NT2/D1 (cell line): ENCODE measurements around the gene SPTBN5.
A peak's percentile ranks its signal among the peaks of the same experiment; 100 is the strongest.

ENCODE experiments used
- DNase-seq: peaks from one replicate; pipeline ENCODE4 v3.0.0-alpha.2; 2011; ENCODE audit warnings: low read depth, low spot score
- H3K27me3 ChIP-seq: 2 replicates; pipeline ENCODE4 v1.6.0; 2011; ENCODE audit warnings: mild to moderate bottlenecking; ENCODE audit not compliant: insufficient read length, insufficient read depth
- H3K36me3 ChIP-seq: 2 replicates; pipeline ENCODE4 v1.6.1; 2011; ENCODE audit warnings: mild to moderate bottlenecking, low read length, mixed read lengths; ENCODE audit not compliant: insufficient read depth, insufficient read length
- H3K4me1 ChIP-seq: 2 replicates; pipeline ENCODE4 v1.5.1; 2011; ENCODE audit not compliant: insufficient read depth, insufficient read length
- H3K4me3 ChIP-seq: 2 replicates; pipeline ENCODE4 v1.5.1; 2011; ENCODE audit warnings: low read depth; ENCODE audit not compliant: insufficient read length
- H3K9ac ChIP-seq: 2 replicates; pipeline ENCODE4 v1.6.0; 2011; ENCODE audit warnings: low read depth; ENCODE audit not compliant: insufficient read length
- H3K9me3 ChIP-seq: 2 replicates; pipeline ENCODE4 v1.5.1; 2011; ENCODE audit warnings: mild to moderate bottlenecking, low read length; ENCODE audit not compliant: insufficient read depth
- SUZ12 ChIP-seq: IDR thresholded peaks from 2 replicates; pipeline ENCODE4 v1.6.1; 2011; ENCODE audit not compliant: insufficient read length, insufficient read depth; ENCODE audit errors: extremely low read depth
- YY1 ChIP-seq: IDR thresholded peaks from 2 replicates; pipeline ENCODE4 v1.6.1; 2011; ENCODE audit not compliant: insufficient read length, insufficient read depth
- ZNF274 ChIP-seq: IDR thresholded peaks from 2 replicates; pipeline ENCODE4 v1.6.1; 2011; ENCODE audit warnings: mild to moderate bottlenecking, low read depth, low read length

Gene SPTBN5

GRCh38 chr15:41869770-41870688 is 23.8 kb downstream of the SPTBN5 start:
- no peaks in the 10 kb centered on the region for H3K36me3 ChIP-seq
- DNase-seq = no peak
- TF ChIP-seq SUZ12 (no peak), ZNF274 (no peak), YY1 (no peak)
- no peaks in the 10 kb centered on the region for H3K9me3 ChIP-seq
- H3K4me3 ChIP-seq = no peak overlapping the region
- H3K4me1 ChIP-seq = peaks cover 17% of the 10 kb centered on the region
- H3K9ac ChIP-seq = no peak overlapping the region
- no peaks in the 10 kb centered on the region for H3K27me3 ChIP-seq

GRCh38 chr15:41868321-41868720 is 25.5 kb downstream of the SPTBN5 start:
- DNase-seq = no peak
- TF ChIP-seq SUZ12 (no peak), ZNF274 (no peak), YY1 (no peak)
- no peaks in the 10 kb centered on the region for H3K36me3 ChIP-seq
- peaks cover 17% of the 10 kb centered on the region for H3K4me1 ChIP-seq
- H3K9me3 ChIP-seq = no peaks in the 10 kb centered on the region
- no peak overlapping the region for H3K9ac ChIP-seq
- no peak overlapping the region for H3K4me3 ChIP-seq
- H3K27me3 ChIP-seq = no peaks in the 10 kb centered on the region

DNA sequence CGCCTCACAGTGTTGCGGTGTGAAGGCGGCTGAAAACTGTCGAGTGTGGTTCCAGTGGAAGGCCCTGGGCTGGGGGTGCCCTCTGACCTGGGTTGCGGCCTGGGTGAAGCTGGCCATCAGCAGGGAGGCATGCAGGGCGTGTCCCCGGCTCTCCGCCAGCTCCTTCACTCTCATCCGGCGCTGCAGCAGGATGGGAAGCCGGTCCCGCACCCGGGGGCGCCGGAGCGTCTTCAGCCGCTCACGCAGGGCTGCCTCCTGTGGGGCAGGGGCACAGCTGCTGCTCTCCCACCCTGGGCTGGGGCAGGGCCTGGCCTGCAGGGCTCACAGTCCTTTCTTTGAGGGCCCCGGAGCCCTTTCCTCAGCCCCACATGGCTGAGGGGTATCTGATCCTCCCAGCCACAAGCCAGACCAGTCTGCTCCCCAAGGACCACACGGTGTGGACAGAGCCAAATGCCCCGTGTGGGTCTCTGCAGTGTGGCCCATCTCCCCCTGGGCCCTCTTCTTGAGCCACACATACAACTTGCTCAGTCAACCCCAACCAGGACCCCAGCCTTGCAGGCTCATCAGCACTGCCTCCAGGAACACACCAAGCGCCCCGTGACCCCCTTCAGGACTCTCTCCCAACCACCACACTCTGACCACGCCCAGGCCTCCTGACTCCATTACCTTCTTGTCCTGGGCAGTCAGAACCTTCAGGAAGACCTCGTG is 26.8 kb downstream of the SPTBN5 start:
- no peak for DNase-seq
- TF ChIP-seq SUZ12 = no peak
- TF ChIP-seq YY1 = no peak
- no peak for TF ChIP-seq ZNF274
- H3K4me3 ChIP-seq = no peak overlapping the region
- peak overlapping the region; percentile 32 for H3K9ac ChIP-seq
- no peaks in the 10 kb centered on the region for H3K9me3 ChIP-seq
- H3K27me3 ChIP-seq = no peaks in the 10 kb centered on the region
- peaks cover 24% of the 10 kb centered on the region for H3K4me1 ChIP-seq
- no peaks in the 10 kb centered on the region for H3K36me3 ChIP-seq

DNA sequence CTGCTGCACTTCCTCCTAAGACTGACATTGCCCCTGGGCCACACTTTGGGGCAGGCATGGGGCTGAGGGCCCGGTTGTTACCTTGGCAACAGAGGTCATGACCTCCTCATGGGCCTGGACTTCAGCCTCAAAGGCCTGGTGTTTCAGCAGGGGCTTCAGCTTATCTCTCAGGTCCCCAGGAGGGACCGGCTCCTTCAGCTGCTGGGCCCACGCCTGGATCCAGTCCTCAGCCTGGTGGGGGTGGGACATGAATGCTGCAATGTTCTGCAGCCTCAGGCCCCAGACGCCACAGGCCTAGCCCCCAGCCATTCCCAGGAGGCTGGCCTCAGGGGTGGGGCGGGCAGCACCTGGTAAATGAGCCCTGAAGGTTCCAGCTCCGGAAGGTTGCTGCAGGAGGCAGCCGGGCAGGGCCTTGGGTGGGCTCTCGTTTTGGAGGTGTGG is 27.6 kb downstream of the SPTBN5 start:
- TF ChIP-seq ZNF274 = no peak
- TF ChIP-seq SUZ12 = no peak
- no peak for TF ChIP-seq YY1
- Histone ChIP-seq H3K9ac (peak overlapping the region; percentile 50), H3K9me3 (no peaks in the 10 kb centered on the region), H3K4me3 (no peak overlapping the region), H3K36me3 (no peaks in the 10 kb centered on the region), H3K27me3 (no peaks in the 10 kb centered on the region), H3K4me1 (peaks cover 29% of the 10 kb centered on the region)
- no peak for DNase-seq

GRCh38 chr15:41865490-41866055 is 28.3 kb downstream of the SPTBN5 start:
- Histone ChIP-seq H3K4me1 (peaks cover 25% of the 10 kb centered on the region), H3K4me3 (no peak overlapping the region), H3K9ac (peak overlapping the region; percentile 50), H3K9me3 (no peaks in the 10 kb centered on the region), H3K36me3 (no peaks in the 10 kb centered on the region), H3K27me3 (no peaks in the 10 kb centered on the region)
- TF ChIP-seq YY1 = no peak
- TF ChIP-seq SUZ12 = no peak
- TF ChIP-seq ZNF274 = no peak
- no peak for DNase-seq

DNA sequence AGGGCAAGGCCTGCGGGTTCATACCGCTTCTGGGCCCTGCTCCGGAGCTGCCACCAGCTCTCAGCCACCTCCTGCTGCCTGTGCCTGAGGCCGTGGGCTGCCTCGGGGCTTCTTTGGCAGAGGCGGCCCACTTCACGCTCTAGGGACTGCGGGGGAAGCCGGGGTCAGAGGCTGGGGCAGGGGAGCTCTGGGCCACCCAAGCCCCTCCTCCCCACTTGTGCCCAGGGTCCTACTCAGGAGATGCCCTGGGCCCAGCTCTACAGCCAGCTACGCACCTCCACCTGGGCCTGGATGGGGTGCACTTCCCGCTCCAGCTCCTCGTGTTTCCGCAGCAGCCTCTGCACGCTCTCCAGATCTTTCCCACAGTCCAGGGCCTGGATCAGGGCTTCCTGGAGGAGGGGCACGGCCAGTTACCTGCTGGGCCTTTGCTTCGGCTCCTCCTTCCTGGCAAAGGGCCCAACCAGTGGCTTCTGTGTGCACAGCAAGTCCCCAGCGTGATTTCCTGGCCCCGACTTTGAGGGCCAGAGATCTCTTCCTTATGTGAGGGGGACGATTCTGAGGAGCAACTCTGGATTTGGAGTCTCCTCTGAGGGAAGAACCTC is 31.2 kb downstream of the SPTBN5 start:
- H3K27me3 ChIP-seq = no peaks in the 10 kb centered on the region
- peak overlapping the region; percentile 17 for H3K9ac ChIP-seq
- H3K36me3 ChIP-seq = no peaks in the 10 kb centered on the region
- TF ChIP-seq YY1 = no peak
- no peak for TF ChIP-seq SUZ12
- no peak for TF ChIP-seq ZNF274
- H3K4me3 ChIP-seq = no peak overlapping the region
- peaks cover 26% of the 10 kb centered on the region for H3K4me1 ChIP-seq
- no peaks in the 10 kb centered on the region for H3K9me3 ChIP-seq
- peak; percentile 5 for DNase-seq
